CD14-positive monocyte (primary cell): Measurements from ENCODE around the gene UNC5A. TPM values are rescaled to one million over a fixed set of nuclear protein-coding genes. Genes with fewer than 3 reads are reported as not detected.

Experiments used
- DNase-seq, 3 donors: peaks; one replicate each; pipeline ENCODE4 v3.0.0-alpha.2; 2011 to 2022
- H2AFZ ChIP-seq: 2 replicates; pipeline ENCODE4 v1.6.0; 2012; ENCODE audit warnings: mild to moderate bottlenecking, low read depth, low read length, inconsistent platforms; ENCODE audit not compliant: insufficient read depth, poor library complexity, severe bottlenecking
- H3K27ac ChIP-seq, 2 donors: 1 replicate in 1 of 2; 2 replicates in 1 of 2; pipeline ENCODE4 v1.5.1; 2012 to 2013; ENCODE audit warnings: low read length in 2 of 2, control low read depth in 1 of 2, inconsistent platforms in 1 of 2, low read depth in 1 of 2, mild to moderate bottlenecking in 1 of 2
- H3K27me3 ChIP-seq, 2 donors: one replicate each; pipeline versions ENCODE4 v1.6.0 to v1.6.1; 2011 to 2013; ENCODE audit warnings: low read length in 2 of 2; ENCODE audit not compliant: control insufficient read depth in 2 of 2, insufficient read depth in 2 of 2
- H3K36me3 ChIP-seq, 2 donors: replicated peaks in 1 of 2; 1 replicate in 1 of 2; 2 replicates in 1 of 2; pipeline versions ENCODE4 v1.5.1 to v1.6.1; 2012 to 2013; ENCODE audit warnings: low read length in 2 of 2, control low read depth in 1 of 2, inconsistent platforms in 1 of 2, mild to moderate bottlenecking in 1 of 2; ENCODE audit not compliant: insufficient read depth in 2 of 2, control insufficient read depth in 1 of 2
- H3K4me1 ChIP-seq, 2 donors: 1 replicate in 1 of 2; 2 replicates in 1 of 2; pipeline versions ENCODE4 v1.5.1 to v1.6.1; 2012 to 2013; ENCODE audit warnings: low read length in 2 of 2, control low read depth in 1 of 2, inconsistent platforms in 1 of 2, mild to moderate bottlenecking in 1 of 2, moderate library complexity in 1 of 2; ENCODE audit not compliant: insufficient read depth in 2 of 2, control insufficient read depth in 1 of 2
- H3K4me2 ChIP-seq: replicated peaks from 2 replicates; pipeline ENCODE3; 2012; ENCODE audit warnings: low read length, moderate library complexity, mild to moderate bottlenecking; ENCODE audit not compliant: poor library complexity, severe bottlenecking; ENCODE audit errors: extremely low read depth
- H3K4me3 ChIP-seq, 3 experiments: fragments of 200-600 bp in 1 of 3; sonication (generic) in 1 of 3; replicated peaks in 1 of 3; 1 replicate in 2 of 3; 2 replicates in 1 of 3; pipeline ENCODE4 v1.5.1; 2011 to 2013; ENCODE audit warnings: low read length in 3 of 3, mild to moderate bottlenecking in 3 of 3, control low read depth in 2 of 3, low read depth in 2 of 3, inconsistent platforms in 1 of 3, moderate library complexity in 1 of 3
- H3K79me2 ChIP-seq: 2 replicates; pipeline ENCODE4 v1.6.0; 2012; ENCODE audit warnings: mild to moderate bottlenecking, control low read depth, inconsistent platforms, low read length, moderate library complexity; ENCODE audit not compliant: insufficient read depth
- H3K9ac ChIP-seq: 2 replicates; pipeline ENCODE4 v1.6.0; 2017; ENCODE audit warnings: low read length, mild to moderate bottlenecking; ENCODE audit not compliant: insufficient read depth, poor library complexity, severe bottlenecking
- H3K9me3 ChIP-seq, 2 donors: replicated peaks in 1 of 2; 1 replicate in 1 of 2; 2 replicates in 1 of 2; pipeline versions ENCODE4 v1.5.1 to v1.6.1; 2012 to 2013; ENCODE audit warnings: low read length in 2 of 2, control low read depth in 1 of 2; ENCODE audit not compliant: control insufficient read depth in 1 of 2, insufficient read depth in 1 of 2
- H4K20me1 ChIP-seq: 2 replicates; pipeline ENCODE4 v1.6.0; 2012; ENCODE audit warnings: mild to moderate bottlenecking, low read length, control low read depth, moderate library complexity; ENCODE audit not compliant: insufficient read depth
- H3K27ac Mint-ChIP-seq, 7 donors: one replicate each; pipeline ENCODE4 v1.8.0; 2020; ENCODE audit warnings: mild to moderate bottlenecking in 7 of 7, mixed read lengths in 7 of 7, moderate library complexity in 6 of 7, inconsistent platforms in 2 of 7
- H3K27me3 Mint-ChIP-seq, 3 donors: one replicate each; pipeline ENCODE4 v1.8.0; 2021 to 2022; ENCODE audit warnings: low read depth in 3 of 3, mild to moderate bottlenecking in 3 of 3, mixed read lengths in 3 of 3, moderate library complexity in 3 of 3, inconsistent platforms in 1 of 3
- H3K36me3 Mint-ChIP-seq, 2 donors: one replicate each; pipeline ENCODE4 v1.8.0; 2020; ENCODE audit warnings: mixed read lengths in 2 of 2, inconsistent platforms in 1 of 2, mild to moderate bottlenecking in 1 of 2
- H3K4me1 Mint-ChIP-seq: one replicate; pipeline ENCODE4 v1.8.0; 2020; ENCODE audit warnings: mild to moderate bottlenecking, mixed read lengths
- H3K4me3 Mint-ChIP-seq, 2 donors: one replicate each; pipeline ENCODE4 v1.8.0; 2020; ENCODE audit warnings: mild to moderate bottlenecking in 2 of 2, mixed read lengths in 2 of 2, moderate library complexity in 1 of 2
- H3K9me3 Mint-ChIP-seq, 7 donors: one replicate each; pipeline ENCODE4 v1.8.0; 2020 to 2022; ENCODE audit warnings: mixed read lengths in 7 of 7, mild to moderate bottlenecking in 6 of 7, moderate library complexity in 6 of 7, inconsistent platforms in 2 of 7
- CTCF ChIP-seq: fragments of 200-600 bp; IDR thresholded peaks from one replicate; pipeline ENCODE4 v1.8.0; 2022; ENCODE audit warnings: antibody characterized with exemption, mild to moderate bottlenecking
- WGBS: methylation state at CpG from one replicate; pipeline ENCODE4 v1.1.5; 2013; ENCODE audit warnings: missing lambda C conversion rate; ENCODE audit not compliant: insufficient coverage; 5-methylcytosine and 5-hydroxymethylcytosine counted together
- intact Hi-C, 2 donors: fragments of 100-400 bp; cut with micrococcal nuclease; formaldehyde crosslinking; loops; one replicate each; pipeline versions ENCODE4 v1.15.0 to v1.15.1; 2023
- polyA plus RNA-seq, 3 donors: library from polyadenylated mRNA; depleted of rRNA in 1 of 3; unstranded in 2 of 3; stranded (reverse) in 1 of 3; fragments of 300-500 nt in 2 of 3; fragments of >200 nt in 1 of 3; fragmentation: Illumina TruSeq in 2 of 3; gene quantifications; 1 replicate in 2 of 3; 2 replicates in 1 of 3; pipeline ENCODE4 v1.2.3, GENCODE V29; 2012 to 2021

The UNC5A gene
- polyA plus RNA-seq, 3 donors, result 0.03 to 0.07 TPM; not detected in 1

- H3K9ac ChIP-seq, result no peak overlapping the region
- no peaks in the 10 kb centered on the region for H3K4me1 ChIP-seq
- H3K27ac ChIP-seq, result no peak overlapping the region
- H3K27me3 ChIP-seq, result peaks cover 0 to 6% of the 10 kb centered on the region in 2 donors
- H3K36me3 Mint-ChIP-seq, result no peaks in the 10 kb centered on the region
- TF ChIP-seq CTCF, result no peak
- no peak for DNase-seq
- H3K27ac Mint-ChIP-seq, result no peak overlapping the region
- no peak overlapping the region for H3K4me2 ChIP-seq
- H3K9me3 ChIP-seq, result no peaks in the 10 kb centered on the region
- intact Hi-C loops, result no loop called here
- no peaks in the 10 kb centered on the region for H4K20me1 ChIP-seq
- no peaks in the 10 kb centered on the region for H3K4me1 Mint-ChIP-seq
- H3K4me3 Mint-ChIP-seq, result no peak overlapping the region
- H2AFZ ChIP-seq, result no peak overlapping the region
- H3K4me3 ChIP-seq, result no peak overlapping the region
- peaks cover 0 to 5% (median 0%) of the 10 kb centered on the region in 7 donors for H3K9me3 Mint-ChIP-seq
- H3K27me3 Mint-ChIP-seq, result peaks cover 9 to 34% (median 19%) of the 10 kb centered on the region in 3 donors
- H3K79me2 ChIP-seq, result no peaks in the 10 kb centered on the region
- H3K36me3 ChIP-seq, result no peaks in the 10 kb centered on the region
- 52% methylated on average over 6 of the region's 14 CpGs for WGBS
Measured at GRCh38 chr5:176780176-176781053, 29.9 kb upstream of the UNC5A start.

- TF ChIP-seq CTCF, result no peak
- no peaks in the 10 kb centered on the region for H4K20me1 ChIP-seq
- no peak overlapping the region for H2AFZ ChIP-seq
- Mint-ChIP-seq H3K27ac (no peak overlapping the region), H3K4me1 (no peaks in the 10 kb centered on the region), H3K36me3 (no peaks in the 10 kb centered on the region), H3K27me3 (peaks cover 9 to 40% (median 20%) of the 10 kb centered on the region in 3 donors), H3K9me3 (peaks cover 0 to 5% (median 0%) of the 10 kb centered on the region in 7 donors), H3K4me3 (no peak overlapping the region)
- intact Hi-C loops, result no loop called here
- H3K4me3 ChIP-seq, result no peak overlapping the region
- no peaks in the 10 kb centered on the region for H3K79me2 ChIP-seq
- no peak for DNase-seq
- no peak overlapping the region for H3K9ac ChIP-seq
- no peak overlapping the region for H3K27ac ChIP-seq
- H3K36me3 ChIP-seq, result no peaks in the 10 kb centered on the region
- WGBS, result 91% methylated on average over 14 of the region's 14 CpGs
- H3K27me3 ChIP-seq, result peaks cover 0 to 6% of the 10 kb centered on the region in 2 donors
- H3K9me3 ChIP-seq, result no peaks in the 10 kb centered on the region
- H3K4me2 ChIP-seq, result no peak overlapping the region
- H3K4me1 ChIP-seq, result no peaks in the 10 kb centered on the region
Measured at GRCh38 chr5:176781054-176781375, 29.3 kb upstream of the UNC5A start.
